ENCODE results near the gene SH3PXD2A.

GRCh38 chr10:103765981-103766380, 89.4 kb downstream of the SH3PXD2A start:
- TF ChIP-seq KDM5B (IDR thresholded peaks at IDR 0.05; ENCODE audit: insufficient replicate concordance, low read depth, low read length) = no peak
- TF ChIP-seq POLR2A (conservative IDR thresholded peaks at IDR 0.05) = no peak
- no peak for TF ChIP-seq NKRF (IDR thresholded peaks at IDR 0.05; ENCODE audit: borderline replicate concordance)
- TF ChIP-seq CREB1 (IDR thresholded peaks at IDR 0.05) = no peak
- TF ChIP-seq CREB1 (CRISPR knock-in tag; IDR thresholded peaks at IDR 0.05) = no peak
- TF ChIP-seq ZNF740 (CRISPR knock-in tag; IDR thresholded peaks at IDR 0.05) = no peak
- no peak for TF ChIP-seq ZNF740 (tag; IDR thresholded peaks at IDR 0.05)
- no peak for TF ChIP-seq EZH2 (IDR thresholded peaks at IDR 0.05; ENCODE audit: borderline replicate concordance, low read depth, low read length)
- no peak for TF ChIP-seq MLX (CRISPR knock-in tag; conservative IDR thresholded peaks at IDR 0.05)
- TF ChIP-seq GTF2F1 (IDR thresholded peaks at IDR 0.05; ENCODE audit: low read depth, low read length) = no peak
- no peak for TF ChIP-seq CTCF (IDR thresholded peaks at IDR 0.05 in 2 of 3, conservative IDR thresholded peaks at IDR 0.05 in 1 of 3; ENCODE audit: insufficient read depth in 2 of 3, low read depth in 1 of 3, low read length in 3 of 3)
- no peak for TF ChIP-seq CREM (IDR thresholded peaks at IDR 0.05; ENCODE audit: low read depth)
- TF ChIP-seq ELK1 (CRISPR knock-in tag; IDR thresholded peaks at IDR 0.05) = no peak

Measured in K562 (cell line).